GM06990 (cell line): ENCODE data around the gene ZNF26.
A peak's percentile ranks its signal among the peaks of the same experiment; 100 is the strongest.
"Not testable (repeated sequence)": the region's sequence is repeated elsewhere in the genome, so short reads cannot be mapped to it uniquely, and the experiment has no call there.

Experiments used
- DNase-seq: peaks from one replicate; pipeline ENCODE4 v3.0.0-alpha.2; 2011; ENCODE audit not compliant: insufficient read length; ENCODE audit errors: extremely low read depth
- H3K27me3 ChIP-seq: replicated peaks from 2 replicates; pipeline ENCODE4 v1.6.0; 2011; ENCODE audit warnings: low read length; ENCODE audit not compliant: control insufficient read depth, insufficient read depth
- H3K36me3 ChIP-seq: 2 replicates; pipeline ENCODE4 v1.5.1; 2011; ENCODE audit warnings: low read length; ENCODE audit not compliant: control insufficient read depth, insufficient read depth
- H3K4me3 ChIP-seq: replicated peaks from 2 replicates; pipeline ENCODE4 v1.5.1; 2011; ENCODE audit warnings: low read depth, mild to moderate bottlenecking, control low read depth, low read length
- CTCF ChIP-seq: IDR thresholded peaks from 2 replicates; pipeline ENCODE4 v1.5.1; 2011; ENCODE audit warnings: low read length, control low read depth, mild to moderate bottlenecking, inconsistent platforms; ENCODE audit not compliant: insufficient read depth, poor library complexity, severe bottlenecking

The ZNF26 gene

GRCh38 chr12:132966676-132967415 lies 19.3 kb upstream of the ZNF26 start:
- Histone ChIP-seq H3K4me3 (no peak overlapping the region), H3K27me3 (no peaks in the 10 kb centered on the region), H3K36me3 (no peaks in the 10 kb centered on the region)
- no peak for DNase-seq
- TF ChIP-seq CTCF: no peak

GRCh38 chr12:132967736-132968135 lies 18.4 kb upstream of the ZNF26 start:
- Histone ChIP-seq H3K36me3 (no peaks in the 10 kb centered on the region), H3K4me3 (no peak overlapping the region), H3K27me3 (no peaks in the 10 kb centered on the region)
- no peak for TF ChIP-seq CTCF
- no peak for DNase-seq

- Histone ChIP-seq H3K36me3 (no peaks in the 10 kb centered on the region), H3K27me3 (no peaks in the 10 kb centered on the region), H3K4me3 (no peak overlapping the region)
- no peak for DNase-seq
- TF ChIP-seq CTCF: no peak
Observed at GRCh38 chr12:132972374-132972773, 13.8 kb upstream of the ZNF26 start.

GRCh38 chr12:132976870-132977269 lies 9.3 kb upstream of the ZNF26 start:
- H3K36me3 ChIP-seq, DNase-seq, H3K27me3 ChIP-seq, H3K4me3 ChIP-seq: not testable (repeated sequence)

- no peaks in the 10 kb centered on the region for H3K27me3 ChIP-seq
- no peak for TF ChIP-seq CTCF
- no peaks in the 10 kb centered on the region; the same call in 1 of the 2 replicates for H3K36me3 ChIP-seq
- H3K4me3 ChIP-seq: peak overlapping the region; percentile 84
- DNase-seq: no peak
Observed at GRCh38 chr12:132986885-132987225, 688 bp downstream of the ZNF26 start.

GRCh38 chr12:132998741-132999140 lies 12.6 kb downstream of the ZNF26 start:
- no peaks in the 10 kb centered on the region for H3K27me3 ChIP-seq
- DNase-seq: no peak
- H3K4me3 ChIP-seq: no peak overlapping the region
- no peaks in the 10 kb centered on the region; the same call in 1 of the 2 replicates for H3K36me3 ChIP-seq
- no peak for TF ChIP-seq CTCF
